B cell (primary cell): ENCODE measurements around the gene BUB1B. TPM values are rescaled to one million over a fixed set of nuclear protein-coding genes. Genes with fewer than 3 reads are reported as not detected.
A peak's percentile ranks its signal among the peaks of the same experiment; 100 is the strongest.

Experiments
- ATAC-seq: fragments of 200-7000 bp; cut with Tn5 transposase; one replicate; pipeline ENCODE4 v1.10.0; 2021; ENCODE audit warnings: low read depth, mild to moderate bottlenecking, moderate number of reproducible peaks, moderate library complexity
- CTCF ChIA-PET: fragments of 350-600 bp; sonication (Branson Sonifier 250); formaldehyde crosslinking; loops from one replicate; lab custom pipeline; 2021; ENCODE audit warnings: antibody characterized with exemption, inconsistent platforms; lab: Charles Lee
- POLR2A ChIA-PET: fragments of 350-600 bp; sonication (Branson Sonifier 250); formaldehyde crosslinking; loops from one replicate; lab custom pipeline; 2021; ENCODE audit warnings: antibody characterized with exemption; lab: Charles Lee
- DNase-seq: peaks from one replicate; pipeline ENCODE4 v3.0.0; 2013
- H2AFZ ChIP-seq: 2 replicates; pipeline ENCODE4 v1.6.1; 2012; ENCODE audit warnings: mild to moderate bottlenecking, low read depth, low read length; ENCODE audit not compliant: insufficient read depth, poor library complexity, severe bottlenecking
- H3K27ac ChIP-seq, 2 donors: 1 replicate in 1 of 2; 2 replicates in 1 of 2; pipeline ENCODE4 v1.5.1; 2012 to 2013; ENCODE audit warnings: low read length in 2 of 2, mild to moderate bottlenecking in 2 of 2, moderate library complexity in 1 of 2
- H3K27me3 ChIP-seq, 4 experiments: fragments of 200-600 bp in 1 of 4; sonication (generic) in 1 of 4; replicated peaks in 1 of 4; 1 replicate in 2 of 4; 2 replicates in 2 of 4; pipeline versions ENCODE4 v1.6.1 to v1.7.0; 2013 to 2016; ENCODE audit warnings: low read length in 3 of 4, mild to moderate bottlenecking in 2 of 4, mixed read lengths in 1 of 4, moderate library complexity in 1 of 4; ENCODE audit not compliant: insufficient read depth in 4 of 4, control insufficient read depth in 3 of 4; ENCODE audit errors: control extremely low read depth in 1 of 4
- H3K36me3 ChIP-seq, 2 experiments: replicated peaks in 1 of 2; 1 replicate in 1 of 2; 2 replicates in 1 of 2; pipeline versions ENCODE4 v1.6.1 to v1.7.1; 2013; ENCODE audit warnings: low read length in 1 of 2; ENCODE audit not compliant: insufficient read depth in 2 of 2, control insufficient read depth in 1 of 2; ENCODE audit errors: control extremely low read depth in 1 of 2, extremely low read depth in 1 of 2
- H3K4me1 ChIP-seq, 2 donors: fragments of 200-600 bp in 1 of 2; sonication (generic) in 1 of 2; 1 replicate in 1 of 2; 2 replicates in 1 of 2; pipeline versions ENCODE4 v1.5.1 to v1.6.1; 2013 to 2017; ENCODE audit warnings: low read length in 2 of 2; ENCODE audit not compliant: control insufficient read depth in 2 of 2, insufficient read depth in 2 of 2
- H3K4me2 ChIP-seq: replicated peaks from 2 replicates; pipeline ENCODE3; 2012; ENCODE audit warnings: mild to moderate bottlenecking, low read depth, low read length; ENCODE audit not compliant: poor library complexity, severe bottlenecking
- H3K4me3 ChIP-seq, 5 experiments: fragments of 200-600 bp in 1 of 5; sonication (generic) in 1 of 5; 1 replicate in 3 of 5; 2 replicates in 2 of 5; pipeline versions ENCODE4 v1.5.1 to v1.7.0; 2011 to 2016; ENCODE audit warnings: low read length in 4 of 5, mild to moderate bottlenecking in 4 of 5, low read depth in 2 of 5, control low read depth in 1 of 5, moderate library complexity in 1 of 5; ENCODE audit not compliant: insufficient read depth in 1 of 5; ENCODE audit errors: control extremely low read depth in 1 of 5, extremely low read depth in 1 of 5
- H3K79me2 ChIP-seq: fragments of 200-600 bp; sonication (generic); one replicate; pipeline ENCODE4 v1.6.0; 2016; ENCODE audit warnings: low read length; ENCODE audit not compliant: control insufficient read depth, insufficient read depth
- H3K9ac ChIP-seq: fragments of 200-600 bp; sonication (generic); 2 replicates; pipeline ENCODE4 v1.6.1; 2017; ENCODE audit warnings: mild to moderate bottlenecking, low read length, moderate library complexity
- H3K9me3 ChIP-seq, 3 donors: one replicate each; pipeline versions ENCODE4 v1.6.1 to v1.7.1; 2013; ENCODE audit warnings: low read length in 2 of 3; ENCODE audit not compliant: control insufficient read depth in 2 of 3, insufficient read depth in 1 of 3; ENCODE audit errors: control extremely low read depth in 1 of 3
- H4K20me1 ChIP-seq: 2 replicates; pipeline ENCODE4 v1.6.0; 2012; ENCODE audit warnings: mild to moderate bottlenecking, low read length; ENCODE audit not compliant: insufficient read depth, control insufficient read depth, poor library complexity, severe bottlenecking
- H3K27ac Mint-ChIP-seq: one replicate; pipeline ENCODE4 v1.8.0; 2021; ENCODE audit warnings: mixed read lengths
- H3K27me3 Mint-ChIP-seq: one replicate; pipeline ENCODE4 v1.8.0; 2021; ENCODE audit warnings: mixed read lengths
- H3K4me1 Mint-ChIP-seq: one replicate; pipeline ENCODE4 v1.8.0; 2021; ENCODE audit warnings: mixed read lengths
- H3K4me3 Mint-ChIP-seq: one replicate; pipeline ENCODE4 v1.8.0; 2021; ENCODE audit warnings: mixed read lengths
- H3K9me3 Mint-ChIP-seq: one replicate; pipeline ENCODE4 v1.8.0; 2022; ENCODE audit warnings: mixed read lengths; ENCODE audit not compliant: insufficient read depth
- CTCF ChIP-seq: fragments of 200-600 bp; IDR thresholded peaks from one replicate; pipeline ENCODE4 v1.8.0; 2022; ENCODE audit warnings: antibody characterized with exemption, mild to moderate bottlenecking
- EZH2 ChIP-seq: IDR thresholded peaks from 2 replicates; pipeline ENCODE4 v1.6.1; 2012; ENCODE audit warnings: borderline replicate concordance, low read depth, mild to moderate bottlenecking, moderate library complexity, low read length; ENCODE audit not compliant: insufficient read depth, poor library complexity, severe bottlenecking
- WGBS: methylation state at CpG from one replicate; pipeline ENCODE4 v1.1.5; 2013; ENCODE audit warnings: missing lambda C conversion rate; ENCODE audit not compliant: insufficient coverage; 5-methylcytosine and 5-hydroxymethylcytosine counted together
- intact Hi-C: fragments of 100-400 bp; cut with micrococcal nuclease; formaldehyde crosslinking; loops from one replicate; pipeline ENCODE4 v1.10.0; 2022
- polyA plus RNA-seq: library from polyadenylated mRNA; depleted of rRNA; stranded (reverse); fragments of >200 nt; gene quantifications from 2 replicates; pipeline ENCODE4 v1.2.3, GENCODE V29; 2012
- total RNA-seq, 2 donors: library from RNA; stranded (reverse); fragments of 120-200 nt in 1 of 2; gene quantifications; 1 replicate in 1 of 2; 2 replicates in 1 of 2; pipeline versions ENCODE4 v1.2.3 to v1.2.4, GENCODE V29; 2013 to 2022

The BUB1B gene
- total and polyA plus RNA-seq, 2 donors (not counting 1 experiment from before 2014, with no cell fraction given), result 0.70 to 4.4 TPM

- Mint-ChIP-seq H3K4me3 (no peak overlapping the region), H3K9me3 (no peaks in the 10 kb centered on the region), H3K4me1 (no peaks in the 10 kb centered on the region), H3K27me3 (peaks cover 14% of the 10 kb centered on the region), H3K27ac (no peak overlapping the region)
- Histone ChIP-seq H2AFZ (no peak overlapping the region), H3K79me2 (no peaks in the 10 kb centered on the region), H3K4me3 (no peak overlapping the region), H3K9me3 (no peaks in the 10 kb centered on the region), H3K9ac (no peak overlapping the region), H4K20me1 (no peaks in the 10 kb centered on the region), H3K27me3 (peaks cover 0 to 3% (median 0%) of the 10 kb centered on the region in 4 experiments), H3K36me3 (no peaks in the 10 kb centered on the region), H3K27ac (no peak overlapping the region), H3K4me2 (no peak overlapping the region), H3K4me1 (no peaks in the 10 kb centered on the region)
- intact Hi-C loops, result no loop called here
- no peak for ATAC-seq
- ChIA-PET CTCF (no interaction called here), POLR2A (no interaction called here)
- no peak for TF ChIP-seq CTCF
- TF ChIP-seq EZH2, result no peak
- DNase-seq, result no peak
- 90% methylated on average over 2 of the region's 5 CpGs for WGBS
Observed at GRCh38 chr15:40130118-40130517, 30.8 kb upstream of the BUB1B start.

DNA sequence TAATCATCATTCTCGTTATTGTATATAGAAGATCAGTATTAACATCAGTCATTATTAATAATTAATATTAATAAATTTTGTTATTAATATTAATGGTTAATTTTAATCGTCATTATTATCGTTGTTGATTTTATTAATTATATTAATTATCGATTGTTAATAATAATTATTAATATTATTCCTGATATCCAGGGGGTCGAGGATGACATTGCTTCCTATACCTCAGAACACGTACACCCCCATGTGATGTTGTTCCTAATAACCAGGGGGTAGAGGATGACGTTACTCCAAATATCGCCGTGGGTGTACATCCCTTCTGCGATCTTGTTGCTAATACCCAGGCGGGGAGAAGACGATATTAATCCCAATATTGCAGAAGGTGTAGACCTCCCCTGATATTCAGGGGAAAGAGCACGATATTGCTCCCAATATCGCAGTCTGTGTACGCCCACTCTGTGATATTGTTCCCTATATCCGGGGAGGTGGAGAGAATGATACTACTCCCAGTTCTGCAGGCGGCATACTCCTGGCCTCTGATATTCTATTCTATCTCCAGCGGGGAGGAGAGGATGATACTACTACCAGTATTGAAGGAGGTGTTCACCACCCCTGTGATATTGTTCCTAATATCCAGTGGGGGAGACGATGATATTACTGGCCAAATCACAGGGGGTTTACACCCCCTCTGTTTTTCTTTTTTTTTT is 29.9 kb upstream of the BUB1B start:
- intact Hi-C loops, result no loop called here
- no peak overlapping the region for H3K27ac ChIP-seq

More for the DNA sequence above, 29.9 kb upstream of the BUB1B start:
- H4K20me1 ChIP-seq, result no peaks in the 10 kb centered on the region
- ChIA-PET CTCF (no interaction called here), POLR2A (no interaction called here)
- DNase-seq (no peak), ATAC-seq (no peak)
- H3K4me1 ChIP-seq, result no peaks in the 10 kb centered on the region
- no peak overlapping the region for H3K4me3 Mint-ChIP-seq
- no peak overlapping the region for H3K9ac ChIP-seq
- H3K9me3 Mint-ChIP-seq, result no peaks in the 10 kb centered on the region
- peak overlapping the region; percentile 4 for H3K27ac Mint-ChIP-seq
- H3K9me3 ChIP-seq, result no peaks in the 10 kb centered on the region
- no peaks in the 10 kb centered on the region for H3K36me3 ChIP-seq
- H3K79me2 ChIP-seq, result no peaks in the 10 kb centered on the region
- TF ChIP-seq CTCF (no peak), EZH2 (no peak)
- H3K4me3 ChIP-seq, result no peak overlapping the region
- 99% methylated on average over 7 of the region's 19 CpGs for WGBS
- H3K27me3 Mint-ChIP-seq, result peaks cover 14% of the 10 kb centered on the region
- no peak overlapping the region for H2AFZ ChIP-seq
- no peak overlapping the region for H3K4me2 ChIP-seq
- peaks cover 0 to 3% (median 0%) of the 10 kb centered on the region in 4 experiments for H3K27me3 ChIP-seq
- no peaks in the 10 kb centered on the region for H3K4me1 Mint-ChIP-seq
